DLD1 (cell line): ENCODE results near the gene TPM1.
"Not testable (repeated sequence)": the region's sequence is repeated elsewhere in the genome, so short reads cannot be mapped to it uniquely, and the experiment has no call there.

Source experiments
- in situ Hi-C: cut with HindIII; loops from 2 replicates; pipeline ENCODE4 v1.10.0; 2017; ENCODE audit warnings: low sequenced_read_pairs

TPM1 gene

GRCh38 chr15:63041974-63042876, at the start of gene TPM1:
Gene TPM1 (plus strand): TSS chr15:63042747. CDS start chr15:63042830, 83 bp downstream.
- in situ Hi-C loops, result loop anchor here (25.0 kb wide), 1 partner anchor 280 kb away; no protein-coding TSS in a partner anchor

GRCh38 chr15:62993066-62993465, 49.5 kb upstream of the TPM1 start:
- in situ Hi-C loops, result no loop called here

- in situ Hi-C loops, result not testable (repeated sequence)
Observed at GRCh38 chr15:62993632-62994031, 48.9 kb upstream of the TPM1 start.

- in situ Hi-C loops, result no loop called here
Observed at GRCh38 chr15:62994439-62994838, 48.1 kb upstream of the TPM1 start.

GRCh38 chr15:62994975-62995681, 47.4 kb upstream of the TPM1 start:
- in situ Hi-C loops, result no loop called here

GRCh38 chr15:62997441-62997840, 45.1 kb upstream of the TPM1 start:
- in situ Hi-C loops, result no loop called here

GRCh38 chr15:62998262-62998890, 44.2 kb upstream of the TPM1 start:
- in situ Hi-C loops, result no loop called here

GRCh38 chr15:62999178-62999577, 43.4 kb upstream of the TPM1 start:
- in situ Hi-C loops, result no loop called here

GRCh38 chr15:62999923-63000561, 42.5 kb upstream of the TPM1 start:
- in situ Hi-C loops, result no loop called here

GRCh38 chr15:63000706-63001105, 41.8 kb upstream of the TPM1 start:
- in situ Hi-C loops, result no loop called here

- in situ Hi-C loops, result no loop called here
Observed at GRCh38 chr15:63004211-63004610, 38.3 kb upstream of the TPM1 start.

- in situ Hi-C loops, result no loop called here
Observed at GRCh38 chr15:63006032-63006878, 36.3 kb upstream of the TPM1 start.

GRCh38 chr15:63008333-63009049, 34.1 kb upstream of the TPM1 start:
- in situ Hi-C loops, result no loop called here

- in situ Hi-C loops, result no loop called here
Observed at GRCh38 chr15:63010386-63010785, 32.2 kb upstream of the TPM1 start.

- in situ Hi-C loops, result no loop called here
Observed at GRCh38 chr15:63010920-63011693, 31.4 kb upstream of the TPM1 start.

- in situ Hi-C loops, result no loop called here
Observed at GRCh38 chr15:63012444-63012843, 30.1 kb upstream of the TPM1 start.

GRCh38 chr15:63013052-63013808, 29.3 kb upstream of the TPM1 start:
- in situ Hi-C loops, result no loop called here

- in situ Hi-C loops, result no loop called here
Observed at GRCh38 chr15:63014578-63014977, 28.0 kb upstream of the TPM1 start.
